ENCODE measurements around the gene GGA3.

GGA3 gene

GRCh38 chr17:75237100-75238014 lies 24.0 kb downstream of the GGA3 start:
- Histone ChIP-seq H3K27ac (ENCODE audit: low read depth, low read length) (no peak overlapping the region), H3K4me1 (ENCODE audit: control insufficient read depth, insufficient read depth, low read length) (peaks cover 4% of the 10 kb centered on the region; the same call in 1 of the 2 replicates), H3K9me3 (ENCODE audit: control insufficient read depth, insufficient read depth, low read length) (no peaks in the 10 kb centered on the region), H3K36me3 (ENCODE audit: control insufficient read depth, insufficient read depth, low read length) (peaks cover 81% of the 10 kb centered on the region), H3K27me3 (ENCODE audit: control insufficient read depth, insufficient read depth, low read length) (no peaks in the 10 kb centered on the region), H3K9ac (ENCODE audit: low read depth, low read length) (no peak overlapping the region), H3K4me3 (ENCODE audit: low read depth, low read length) (no peak overlapping the region)

GRCh38 chr17:75232786-75233185 lies 28.6 kb downstream of the GGA3 start:
- no peak overlapping the region for H3K4me3 ChIP-seq (ENCODE audit: low read depth, low read length)
- H3K36me3 ChIP-seq (ENCODE audit: control insufficient read depth, insufficient read depth, low read length) = peaks cover 91% of the 10 kb centered on the region
- H3K9me3 ChIP-seq (ENCODE audit: control insufficient read depth, insufficient read depth, low read length) = no peaks in the 10 kb centered on the region
- no peaks in the 10 kb centered on the region for H3K4me1 ChIP-seq (ENCODE audit: control insufficient read depth, insufficient read depth, low read length)
- no peaks in the 10 kb centered on the region for H3K27me3 ChIP-seq (ENCODE audit: control insufficient read depth, insufficient read depth, low read length)
- no peak overlapping the region for H3K9ac ChIP-seq (ENCODE audit: low read depth, low read length)
- H3K27ac ChIP-seq (ENCODE audit: low read depth, low read length) = no peak overlapping the region

- H3K27ac ChIP-seq (ENCODE audit: low read depth, low read length) = no peak overlapping the region
- no peaks in the 10 kb centered on the region for H3K27me3 ChIP-seq (ENCODE audit: control insufficient read depth, insufficient read depth, low read length)
- H3K9ac ChIP-seq (ENCODE audit: low read depth, low read length) = no peak overlapping the region
- no peak overlapping the region for H3K4me3 ChIP-seq (ENCODE audit: low read depth, low read length)
- H3K36me3 ChIP-seq (ENCODE audit: control insufficient read depth, insufficient read depth, low read length) = peaks cover 88% of the 10 kb centered on the region
- no peaks in the 10 kb centered on the region for H3K4me1 ChIP-seq (ENCODE audit: control insufficient read depth, insufficient read depth, low read length)
- no peaks in the 10 kb centered on the region for H3K9me3 ChIP-seq (ENCODE audit: control insufficient read depth, insufficient read depth, low read length)
Observed at GRCh38 chr17:75231741-75232464, 29.5 kb downstream of the GGA3 start.

- no peaks in the 10 kb centered on the region for H3K9me3 ChIP-seq (ENCODE audit: control insufficient read depth, insufficient read depth, low read length)
- no peaks in the 10 kb centered on the region for H3K27me3 ChIP-seq (ENCODE audit: control insufficient read depth, insufficient read depth, low read length)
- H3K36me3 ChIP-seq (ENCODE audit: control insufficient read depth, insufficient read depth, low read length) = peaks cover 88% of the 10 kb centered on the region
- H3K27ac ChIP-seq (ENCODE audit: low read depth, low read length) = no peak overlapping the region
- no peak overlapping the region for H3K4me3 ChIP-seq (ENCODE audit: low read depth, low read length)
- no peaks in the 10 kb centered on the region for H3K4me1 ChIP-seq (ENCODE audit: control insufficient read depth, insufficient read depth, low read length)
- H3K9ac ChIP-seq (ENCODE audit: low read depth, low read length) = no peak overlapping the region
Observed at GRCh38 chr17:75231071-75231470, 30.3 kb downstream of the GGA3 start.

- H3K4me1 ChIP-seq (ENCODE audit: control insufficient read depth, insufficient read depth, low read length) = no peaks in the 10 kb centered on the region
- no peak overlapping the region for H3K4me3 ChIP-seq (ENCODE audit: low read depth, low read length)
- no peak overlapping the region for H3K27ac ChIP-seq (ENCODE audit: low read depth, low read length)
- H3K36me3 ChIP-seq (ENCODE audit: control insufficient read depth, insufficient read depth, low read length) = peaks cover 85% of the 10 kb centered on the region
- H3K9ac ChIP-seq (ENCODE audit: low read depth, low read length) = no peak overlapping the region
- no peaks in the 10 kb centered on the region for H3K9me3 ChIP-seq (ENCODE audit: control insufficient read depth, insufficient read depth, low read length)
- H3K27me3 ChIP-seq (ENCODE audit: control insufficient read depth, insufficient read depth, low read length) = no peaks in the 10 kb centered on the region
Observed at GRCh38 chr17:75228847-75229246, 32.6 kb downstream of the GGA3 start.

GRCh38 chr17:75228305-75228704 lies 33.1 kb downstream of the GGA3 start:
- H3K4me1 ChIP-seq (ENCODE audit: control insufficient read depth, insufficient read depth, low read length) = no peaks in the 10 kb centered on the region
- no peak overlapping the region for H3K9ac ChIP-seq (ENCODE audit: low read depth, low read length)
- H3K36me3 ChIP-seq (ENCODE audit: control insufficient read depth, insufficient read depth, low read length) = peaks cover 86% of the 10 kb centered on the region
- H3K27me3 ChIP-seq (ENCODE audit: control insufficient read depth, insufficient read depth, low read length) = no peaks in the 10 kb centered on the region
- H3K9me3 ChIP-seq (ENCODE audit: control insufficient read depth, insufficient read depth, low read length) = no peaks in the 10 kb centered on the region
- H3K4me3 ChIP-seq (ENCODE audit: low read depth, low read length) = no peak overlapping the region
- H3K27ac ChIP-seq (ENCODE audit: low read depth, low read length) = no peak overlapping the region

GRCh38 chr17:75227729-75228128 lies 33.7 kb downstream of the GGA3 start:
- Histone ChIP-seq H3K4me3 (ENCODE audit: low read depth, low read length) (no peak overlapping the region), H3K27me3 (ENCODE audit: control insufficient read depth, insufficient read depth, low read length) (no peaks in the 10 kb centered on the region), H3K4me1 (ENCODE audit: control insufficient read depth, insufficient read depth, low read length) (no peaks in the 10 kb centered on the region), H3K9ac (ENCODE audit: low read depth, low read length) (no peak overlapping the region), H3K36me3 (ENCODE audit: control insufficient read depth, insufficient read depth, low read length) (peaks cover 84% of the 10 kb centered on the region), H3K9me3 (ENCODE audit: control insufficient read depth, insufficient read depth, low read length) (no peaks in the 10 kb centered on the region), H3K27ac (ENCODE audit: low read depth, low read length) (no peak overlapping the region)

- H3K27ac ChIP-seq (ENCODE audit: low read depth, low read length) = no peak overlapping the region
- no peaks in the 10 kb centered on the region for H3K9me3 ChIP-seq (ENCODE audit: control insufficient read depth, insufficient read depth, low read length)
- no peak overlapping the region for H3K9ac ChIP-seq (ENCODE audit: low read depth, low read length)
- H3K27me3 ChIP-seq (ENCODE audit: control insufficient read depth, insufficient read depth, low read length) = no peaks in the 10 kb centered on the region
- peaks cover 71% of the 10 kb centered on the region for H3K36me3 ChIP-seq (ENCODE audit: control insufficient read depth, insufficient read depth, low read length)
- H3K4me1 ChIP-seq (ENCODE audit: control insufficient read depth, insufficient read depth, low read length) = no peaks in the 10 kb centered on the region
- no peak overlapping the region for H3K4me3 ChIP-seq (ENCODE audit: low read depth, low read length)
Observed at GRCh38 chr17:75225016-75225415, 36.4 kb downstream of the GGA3 start.

GRCh38 chr17:75219815-75220214 lies 41.6 kb downstream of the GGA3 start:
- no peaks in the 10 kb centered on the region for H3K9me3 ChIP-seq (ENCODE audit: control insufficient read depth, insufficient read depth, low read length)
- no peaks in the 10 kb centered on the region for H3K4me1 ChIP-seq (ENCODE audit: control insufficient read depth, insufficient read depth, low read length)
- no peak overlapping the region for H3K9ac ChIP-seq (ENCODE audit: low read depth, low read length)
- H3K4me3 ChIP-seq (ENCODE audit: low read depth, low read length) = no peak overlapping the region
- H3K27ac ChIP-seq (ENCODE audit: low read depth, low read length) = no peak overlapping the region
- H3K36me3 ChIP-seq (ENCODE audit: control insufficient read depth, insufficient read depth, low read length) = peaks cover 73% of the 10 kb centered on the region
- H3K27me3 ChIP-seq (ENCODE audit: control insufficient read depth, insufficient read depth, low read length) = no peaks in the 10 kb centered on the region

GRCh38 chr17:75218131-75218530 lies 43.3 kb downstream of the GGA3 start:
- Histone ChIP-seq H3K9ac (ENCODE audit: low read depth, low read length) (no peak overlapping the region), H3K9me3 (ENCODE audit: control insufficient read depth, insufficient read depth, low read length) (no peaks in the 10 kb centered on the region), H3K36me3 (ENCODE audit: control insufficient read depth, insufficient read depth, low read length) (peaks cover 80% of the 10 kb centered on the region), H3K4me1 (ENCODE audit: control insufficient read depth, insufficient read depth, low read length) (no peaks in the 10 kb centered on the region), H3K27ac (ENCODE audit: low read depth, low read length) (no peak overlapping the region), H3K27me3 (ENCODE audit: control insufficient read depth, insufficient read depth, low read length) (no peaks in the 10 kb centered on the region), H3K4me3 (ENCODE audit: low read depth, low read length) (no peak overlapping the region)

- Histone ChIP-seq H3K27me3 (ENCODE audit: control insufficient read depth, insufficient read depth, low read length) (no peaks in the 10 kb centered on the region), H3K4me3 (ENCODE audit: low read depth, low read length) (no peak overlapping the region), H3K9me3 (ENCODE audit: control insufficient read depth, insufficient read depth, low read length) (no peaks in the 10 kb centered on the region), H3K36me3 (ENCODE audit: control insufficient read depth, insufficient read depth, low read length) (peaks cover 53% of the 10 kb centered on the region), H3K4me1 (ENCODE audit: control insufficient read depth, insufficient read depth, low read length) (peaks cover 3% of the 10 kb centered on the region; the same call in 1 of the 2 replicates), H3K27ac (ENCODE audit: low read depth, low read length) (no peak overlapping the region), H3K9ac (ENCODE audit: low read depth, low read length) (no peak overlapping the region)
Observed at GRCh38 chr17:75209061-75209460, 52.3 kb downstream of the GGA3 start.

Data from HUES48 (cell line).